MM.1S (cell line): ENCODE results near the gene CRAT.

Experiments used
- DNase-seq: peaks from one replicate; pipeline ENCODE4 v3.0.0-alpha.2; 2015
- H2AFZ ChIP-seq: fragments of 300-600 bp; sonication (generic); 2 replicates; pipeline ENCODE4 v1.6.0; 2016; ENCODE audit warnings: antibody characterized with exemption, low read length
- H3F3A ChIP-seq: fragments of 300-600 bp; sonication (generic); 2 replicates; pipeline ENCODE4 v1.6.1; 2016; ENCODE audit warnings: mild to moderate bottlenecking, antibody characterized with exemption, low read length, moderate library complexity, mixed read lengths; ENCODE audit not compliant: insufficient read depth
- H3K27ac ChIP-seq: fragments of 300-600 bp; sonication (generic); 2 replicates; pipeline ENCODE4 v1.5.1; 2016; ENCODE audit warnings: mild to moderate bottlenecking, low read length
- H3K27me3 ChIP-seq: fragments of 300-600 bp; sonication (generic); replicated peaks from 2 replicates; pipeline ENCODE4 v1.6.0; 2016; ENCODE audit warnings: low read length; ENCODE audit not compliant: insufficient read depth
- H3K36me3 ChIP-seq: fragments of 300-600 bp; sonication (generic); replicated peaks from 2 replicates; pipeline ENCODE4 v1.6.1; 2016; ENCODE audit warnings: mild to moderate bottlenecking, low read length, mixed read lengths; ENCODE audit not compliant: insufficient read depth
- H3K4me1 ChIP-seq: fragments of 300-600 bp; sonication (generic); 2 replicates; pipeline ENCODE4 v1.6.1; 2016; ENCODE audit warnings: low read length, mixed read lengths
- H3K4me2 ChIP-seq: fragments of 300-600 bp; sonication (generic); 2 replicates; pipeline ENCODE4 v1.6.0; 2016; ENCODE audit warnings: low read depth, low read length
- H3K4me3 ChIP-seq: fragments of 300-600 bp; sonication (generic); 2 replicates; pipeline ENCODE4 v1.5.1; 2016; ENCODE audit warnings: low read length, mixed read lengths
- H3K79me2 ChIP-seq: fragments of 300-600 bp; sonication (generic); 2 replicates; pipeline ENCODE4 v1.6.1; 2016; ENCODE audit warnings: mixed run types, low read length, mixed read lengths
- H3K9ac ChIP-seq: fragments of 300-600 bp; sonication (generic); 2 replicates; pipeline ENCODE4 v1.6.1; 2016; ENCODE audit warnings: low read length, mixed read lengths
- H3K9me2 ChIP-seq: fragments of 300-600 bp; sonication (generic); replicated peaks from 2 replicates; pipeline ENCODE4 v1.6.1; 2016; ENCODE audit warnings: mild to moderate bottlenecking, low read length, mixed read lengths; ENCODE audit not compliant: insufficient read depth
- H3K9me3 ChIP-seq: fragments of 300-600 bp; sonication (generic); replicated peaks from 2 replicates; pipeline ENCODE4 v1.6.1; 2016; ENCODE audit warnings: mild to moderate bottlenecking, low read length, mixed read lengths; ENCODE audit not compliant: insufficient read depth
- H4K20me1 ChIP-seq: fragments of 300-600 bp; sonication (generic); 2 replicates; pipeline ENCODE4 v1.6.1; 2016; ENCODE audit warnings: mild to moderate bottlenecking, low read length, moderate library complexity, mixed read lengths; ENCODE audit not compliant: insufficient read depth
- EZH2 ChIP-seq: fragments of 300-600 bp; sonication (generic); optimal IDR thresholded peaks from 2 replicates; pipeline ENCODE3; 2017; ENCODE audit warnings: low read depth, mild to moderate bottlenecking, antibody characterized with exemption, low read length, mixed read lengths
- EZH2phosphoT487 ChIP-seq: fragments of 300-600 bp; sonication (generic); IDR thresholded peaks from 2 replicates; pipeline ENCODE4 v1.6.1; 2018; ENCODE audit warnings: antibody characterized with exemption, low read length
- TF ChIP-seq, protein P1 (sequence below): fragments of 300-600 bp; sonication (generic); IDR thresholded peaks from 2 replicates; pipeline ENCODE4 v1.5.1; 2016; ENCODE audit warnings: antibody characterized with exemption, low read length, mixed read lengths

The CRAT gene

DNA sequence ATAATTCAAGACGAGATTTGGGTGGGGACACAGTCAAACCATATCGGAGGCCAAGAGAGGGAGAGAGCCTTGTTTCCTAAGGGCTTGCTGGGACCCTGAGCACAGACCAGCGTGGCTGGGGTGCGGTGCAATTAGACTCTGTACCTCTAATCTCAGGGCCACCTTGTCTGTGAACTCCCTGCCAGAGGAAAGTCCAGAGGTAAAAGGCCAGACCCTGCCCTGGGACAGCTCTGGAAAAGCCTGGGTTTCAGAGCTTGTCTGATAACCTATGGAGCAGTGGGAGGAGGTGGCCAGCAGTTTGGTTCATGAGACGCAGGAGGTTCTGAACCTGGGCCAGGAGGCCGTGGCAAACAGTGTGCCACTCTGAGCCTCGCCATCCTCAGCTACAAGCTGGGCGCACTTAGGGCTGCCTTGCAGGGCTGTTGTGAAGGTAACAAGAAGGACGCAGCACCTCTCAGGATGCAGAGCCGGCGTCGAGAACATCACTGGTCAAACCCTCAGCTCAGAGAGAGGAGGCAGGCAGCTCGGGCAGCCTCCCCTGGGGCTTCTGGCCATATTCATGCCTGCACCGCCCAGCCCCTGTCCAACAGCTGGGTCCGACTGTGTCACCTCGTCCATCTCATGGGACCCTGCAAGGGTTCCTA is 34.5 kb downstream of the CRAT start:
- Histone ChIP-seq H4K20me1 (no peaks in the 10 kb centered on the region), H2AFZ (no peak overlapping the region), H3K79me2 (peaks cover 3% of the 10 kb centered on the region; the same call in 1 of the 2 replicates), H3K4me1 (peaks cover 4% of the 10 kb centered on the region), H3K4me2 (no peak overlapping the region), H3K36me3 (no peaks in the 10 kb centered on the region), H3F3A (no peaks in the 10 kb centered on the region), H3K4me3 (no peak overlapping the region), H3K9me3 (no peaks in the 10 kb centered on the region), H3K9me2 (no peaks in the 10 kb centered on the region), H3K9ac (no peak overlapping the region), H3K27ac (no peak overlapping the region), H3K27me3 (no peaks in the 10 kb centered on the region)
- no peak for DNase-seq
- TF ChIP-seq EZH2 (no peak), EZH2phosphoT487 (no peak)
- TF ChIP-seq, protein P1, sequence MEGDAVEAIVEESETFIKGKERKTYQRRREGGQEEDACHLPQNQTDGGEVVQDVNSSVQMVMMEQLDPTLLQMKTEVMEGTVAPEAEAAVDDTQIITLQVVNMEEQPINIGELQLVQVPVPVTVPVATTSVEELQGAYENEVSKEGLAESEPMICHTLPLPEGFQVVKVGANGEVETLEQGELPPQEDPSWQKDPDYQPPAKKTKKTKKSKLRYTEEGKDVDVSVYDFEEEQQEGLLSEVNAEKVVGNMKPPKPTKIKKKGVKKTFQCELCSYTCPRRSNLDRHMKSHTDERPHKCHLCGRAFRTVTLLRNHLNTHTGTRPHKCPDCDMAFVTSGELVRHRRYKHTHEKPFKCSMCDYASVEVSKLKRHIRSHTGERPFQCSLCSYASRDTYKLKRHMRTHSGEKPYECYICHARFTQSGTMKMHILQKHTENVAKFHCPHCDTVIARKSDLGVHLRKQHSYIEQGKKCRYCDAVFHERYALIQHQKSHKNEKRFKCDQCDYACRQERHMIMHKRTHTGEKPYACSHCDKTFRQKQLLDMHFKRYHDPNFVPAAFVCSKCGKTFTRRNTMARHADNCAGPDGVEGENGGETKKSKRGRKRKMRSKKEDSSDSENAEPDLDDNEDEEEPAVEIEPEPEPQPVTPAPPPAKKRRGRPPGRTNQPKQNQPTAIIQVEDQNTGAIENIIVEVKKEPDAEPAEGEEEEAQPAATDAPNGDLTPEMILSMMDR, result no peak

DNA sequence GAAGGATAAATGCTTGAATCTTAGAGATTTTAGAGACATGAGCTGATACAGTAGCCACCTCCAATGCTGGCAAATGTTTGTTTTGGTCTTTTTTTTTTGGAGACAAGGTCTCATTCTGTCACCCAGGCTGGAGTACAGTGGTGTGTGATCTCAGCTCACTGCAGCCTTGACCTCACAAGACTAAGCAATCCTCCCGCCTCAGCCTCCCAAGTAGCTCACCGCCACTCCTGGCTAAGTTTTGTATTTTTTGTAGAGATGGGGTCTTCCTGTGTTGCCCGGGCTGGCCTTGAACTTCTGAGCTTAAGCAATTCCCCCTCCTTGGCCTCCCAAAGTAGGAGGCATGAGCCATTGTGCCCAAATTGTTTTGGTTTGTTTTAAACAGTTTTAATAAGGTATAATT is 36.5 kb downstream of the CRAT start:
- no peaks in the 10 kb centered on the region for H3K27me3 ChIP-seq
- no peaks in the 10 kb centered on the region for H3K9me3 ChIP-seq
- no peaks in the 10 kb centered on the region for H3F3A ChIP-seq
- H4K20me1 ChIP-seq, result no peaks in the 10 kb centered on the region
- TF ChIP-seq EZH2phosphoT487 (no peak), EZH2 (no peak)
- TF ChIP-seq, protein P1, result no peak
- H3K4me3 ChIP-seq, result no peak overlapping the region
- H3K9me2 ChIP-seq, result no peaks in the 10 kb centered on the region
- no peaks in the 10 kb centered on the region for H3K79me2 ChIP-seq
- no peak overlapping the region for H3K9ac ChIP-seq
- no peak overlapping the region for H3K27ac ChIP-seq
- no peak for DNase-seq
- H3K4me2 ChIP-seq, result no peak overlapping the region
- H3K36me3 ChIP-seq, result no peaks in the 10 kb centered on the region
- H3K4me1 ChIP-seq, result no peaks in the 10 kb centered on the region
- no peak overlapping the region for H2AFZ ChIP-seq

DNA sequence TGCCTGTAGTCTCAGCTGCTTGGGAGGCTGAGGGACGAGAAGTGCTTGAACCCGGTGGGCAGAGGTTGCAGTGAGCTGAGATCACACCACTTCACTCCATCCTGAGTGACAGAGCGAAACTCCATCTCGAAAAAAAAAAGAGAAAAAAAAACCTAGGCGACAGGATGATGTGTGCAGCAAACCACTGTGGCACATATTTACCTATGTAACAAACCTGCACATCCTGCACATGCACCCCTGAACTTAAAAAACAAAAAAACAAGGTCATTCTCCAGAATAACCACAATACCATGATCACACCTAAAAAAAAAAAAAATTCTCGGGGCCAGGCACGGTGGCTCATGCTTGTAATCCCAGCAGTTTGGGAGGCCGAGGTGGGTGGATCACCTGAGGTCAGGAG is 37.2 kb downstream of the CRAT start:
- Histone ChIP-seq H3K4me2 (no peak overlapping the region), H3K4me1 (no peaks in the 10 kb centered on the region), H3K27ac (no peak overlapping the region), H3K36me3 (no peaks in the 10 kb centered on the region), H3F3A (no peaks in the 10 kb centered on the region), H3K79me2 (no peaks in the 10 kb centered on the region), H3K27me3 (no peaks in the 10 kb centered on the region), H3K9me2 (no peaks in the 10 kb centered on the region), H4K20me1 (no peaks in the 10 kb centered on the region), H3K4me3 (no peak overlapping the region), H3K9ac (no peak overlapping the region), H2AFZ (no peak overlapping the region), H3K9me3 (no peaks in the 10 kb centered on the region)
- TF ChIP-seq, protein P1, result no peak
- TF ChIP-seq EZH2phosphoT487 (no peak), EZH2 (no peak)
- DNase-seq, result no peak
